Skeletal muscle tissue (tissue), 4 donors: ENCODE results near the gene PCDHA6. TPM values are rescaled to one million over a fixed set of nuclear protein-coding genes. Genes with fewer than 3 reads are reported as not detected.
"Not testable (repeated sequence)": the region's sequence is repeated elsewhere in the genome, so short reads cannot be mapped to it uniquely, and the experiment has no call there.

Source experiments
- H3K27ac ChIP-seq: one replicate; pipeline ENCODE4 v1.7.0; 2013; ENCODE audit warnings: mild to moderate bottlenecking, low read depth, low read length, inconsistent platforms
- H3K27me3 ChIP-seq, 3 donors: one replicate each; pipeline ENCODE4 v1.7.0; 2013; ENCODE audit warnings: low read length in 3 of 3; ENCODE audit not compliant: control insufficient read depth in 3 of 3, insufficient read depth in 3 of 3
- H3K36me3 ChIP-seq, 3 donors: one replicate each; pipeline ENCODE4 v1.7.0; 2013; ENCODE audit warnings: low read length in 3 of 3; ENCODE audit not compliant: control insufficient read depth in 3 of 3, insufficient read depth in 3 of 3
- H3K4me1 ChIP-seq, 3 donors: one replicate each; pipeline ENCODE4 v1.7.0; 2013; ENCODE audit warnings: low read length in 3 of 3, mild to moderate bottlenecking in 3 of 3; ENCODE audit not compliant: control insufficient read depth in 3 of 3, insufficient read depth in 3 of 3
- H3K4me3 ChIP-seq, 3 donors: one replicate each; pipeline ENCODE4 v1.7.0; 2013; ENCODE audit warnings: low read length in 3 of 3
- H3K9ac ChIP-seq, 3 donors: one replicate each; pipeline ENCODE4 v1.7.0; 2013; ENCODE audit warnings: low read length in 3 of 3, mild to moderate bottlenecking in 3 of 3, moderate library complexity in 2 of 3, low read depth in 1 of 3
- H3K9me3 ChIP-seq, 3 donors: one replicate each; pipeline ENCODE4 v1.7.0; 2013; ENCODE audit warnings: low read length in 3 of 3; ENCODE audit not compliant: control insufficient read depth in 3 of 3
- total RNA-seq: library from RNA; depleted of rRNA; stranded (reverse); fragments of >200 nt; gene quantifications from one replicate; pipeline ENCODE4 v1.2.3, GENCODE V29; 2014
- donor health status: Osteomylitis.

PCDHA6 gene
- total RNA-seq, 1 donor from 2014 or later: under 0.01 TPM

GRCh38 chr5:140822281-140822629, 5.5 kb upstream of the PCDHA6 start:
- peak overlapping the region in 1 of 3 donors; percentile 7 for H3K4me3 ChIP-seq
- no peaks in the 10 kb centered on the region for H3K4me1 ChIP-seq
- peaks cover 0 to 10% (median 0%) of the 10 kb centered on the region in 3 donors for H3K27me3 ChIP-seq
- no peak overlapping the region for H3K9ac ChIP-seq
- H3K27ac ChIP-seq: no peak overlapping the region
- H3K36me3 ChIP-seq: no peaks in the 10 kb centered on the region
- H3K9me3 ChIP-seq: peaks cover 0 to 8% (median 0%) of the 10 kb centered on the region in 3 donors

- H3K9ac ChIP-seq, H3K27ac ChIP-seq, H3K36me3 ChIP-seq, H3K4me1 ChIP-seq, H3K4me3 ChIP-seq: not testable (repeated sequence)
- Histone ChIP-seq H3K27me3 (peaks cover 0 to 11% (median 0%) of the 10 kb centered on the region in 3 donors), H3K9me3 (peaks cover 0 to 11% (median 0%) of the 10 kb centered on the region in 3 donors)
Observed at GRCh38 chr5:140822969-140823368, 4.8 kb upstream of the PCDHA6 start.

- Histone ChIP-seq H3K27me3 (peaks cover 0 to 16% (median 0%) of the 10 kb centered on the region in 3 donors), H3K9ac (no peak overlapping the region), H3K9me3 (peaks cover 0 to 12% (median 0%) of the 10 kb centered on the region in 3 donors)
Observed at GRCh38 chr5:140823475-140823874, 4.3 kb upstream of the PCDHA6 start.

GRCh38 chr5:140828362-140828737, 590 bp downstream of the PCDHA6 start:
- Histone ChIP-seq H3K27ac (no peak overlapping the region), H3K4me1 (no peaks in the 10 kb centered on the region), H3K27me3 (peaks cover 0 to 19% (median 0%) of the 10 kb centered on the region in 3 donors), H3K4me3 (no peak overlapping the region), H3K36me3 (no peaks in the 10 kb centered on the region), H3K9me3 (peaks cover 0 to 13% (median 2%) of the 10 kb centered on the region in 3 donors), H3K9ac (no peak overlapping the region)

More at GRCh38 chr5:140823475-140823874, 4.3 kb upstream of the PCDHA6 start:
- H3K36me3 ChIP-seq: no peaks in the 10 kb centered on the region
- no peak overlapping the region for H3K4me3 ChIP-seq
- H3K4me1 ChIP-seq: no peaks in the 10 kb centered on the region
- no peak overlapping the region for H3K27ac ChIP-seq

- not testable (repeated sequence) for H3K9me3 ChIP-seq, H3K4me3 ChIP-seq
Observed at GRCh38 chr5:140829511-140830501, 2.0 kb downstream of the PCDHA6 start.

GRCh38 chr5:140833993-140834392, 6.2 kb downstream of the PCDHA6 start, which contains the start of gene PCDHA7:
Gene PCDHA7 (plus strand): TSS chr5:140834269. CDS start chr5:140834384, 115 bp downstream.
- no peak within 1 kb of the TSS for H3K9ac ChIP-seq
- peaks cover 0 to 6% (median 4%) of the 10 kb centered on the region in 3 donors for H3K27me3 ChIP-seq
- H3K4me3 ChIP-seq: peak within 1 kb of the TSS in 1 of 3 donors; percentile 23
- H3K9me3 ChIP-seq: peaks cover 2 to 19% (median 7%) of the 10 kb centered on the region in 3 donors
- H3K4me1 ChIP-seq: no peaks in the 10 kb centered on the region
- H3K27ac ChIP-seq: no peak within 1 kb of the TSS
- H3K36me3 ChIP-seq: no peaks in the 10 kb centered on the region

More at GRCh38 chr5:140829511-140830501, 2.0 kb downstream of the PCDHA6 start:
- not testable (repeated sequence) for H3K27ac ChIP-seq, H3K9ac ChIP-seq, H3K36me3 ChIP-seq, H3K4me1 ChIP-seq
- peaks cover 0 to 14% (median 0%) of the 10 kb centered on the region in 3 donors for H3K27me3 ChIP-seq

GRCh38 chr5:140834439-140835008, 6.8 kb downstream of the PCDHA6 start:
- Histone ChIP-seq H3K4me3 (peak overlapping the region in 1 of 3 donors; percentile 23), H3K9me3 (peaks cover 2 to 19% (median 7%) of the 10 kb centered on the region in 3 donors)
- H3K36me3 ChIP-seq, H3K9ac ChIP-seq, H3K4me1 ChIP-seq, H3K27ac ChIP-seq, H3K27me3 ChIP-seq: not testable (repeated sequence)

GRCh38 chr5:140835622-140836510, 8.1 kb downstream of the PCDHA6 start:
- Histone ChIP-seq H3K36me3 (no peaks in the 10 kb centered on the region), H3K27me3 (peaks cover 0 to 4% (median 2%) of the 10 kb centered on the region in 3 donors), H3K9me3 (peaks cover 3 to 16% (median 6%) of the 10 kb centered on the region in 3 donors), H3K4me3 (no peak overlapping the region), H3K27ac (no peak overlapping the region), H3K4me1 (no peaks in the 10 kb centered on the region), H3K9ac (no peak overlapping the region)
